ENCODE results near the gene KRT39.
"Not testable (repeated sequence)": the region's sequence is repeated elsewhere in the genome, so short reads cannot be mapped to it uniquely, and the experiment has no call there.

Gene KRT39

DNA sequence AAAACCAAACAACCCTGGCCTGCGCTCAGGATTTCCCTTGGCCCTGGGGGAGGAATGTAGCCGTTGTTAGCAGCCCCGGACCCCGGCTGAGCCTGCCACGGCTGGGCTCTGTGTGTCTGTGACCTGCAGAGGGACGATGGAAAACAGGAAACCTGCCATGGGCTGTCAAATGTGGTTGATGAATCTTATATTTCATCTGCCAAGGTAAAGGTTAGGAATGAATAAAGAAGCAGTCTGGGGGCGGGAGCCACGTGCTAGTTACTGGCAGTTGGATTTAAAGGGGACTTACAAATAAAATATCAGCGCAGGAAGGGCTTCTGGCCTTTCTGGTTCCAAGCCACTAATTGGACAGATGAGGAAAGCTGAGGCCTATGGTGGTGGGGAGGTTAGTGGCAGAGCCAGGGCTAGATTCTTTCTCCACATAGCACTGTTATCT, 29.3 kb downstream of the KRT39 start, which contains the start of gene KRT23:
KRT23 (minus strand) TSS at position 263 of the 436 bp plus-strand sequence. CDS start 1,043 bp downstream, outside the sequence.
- no peak for DNase-seq

DNA sequence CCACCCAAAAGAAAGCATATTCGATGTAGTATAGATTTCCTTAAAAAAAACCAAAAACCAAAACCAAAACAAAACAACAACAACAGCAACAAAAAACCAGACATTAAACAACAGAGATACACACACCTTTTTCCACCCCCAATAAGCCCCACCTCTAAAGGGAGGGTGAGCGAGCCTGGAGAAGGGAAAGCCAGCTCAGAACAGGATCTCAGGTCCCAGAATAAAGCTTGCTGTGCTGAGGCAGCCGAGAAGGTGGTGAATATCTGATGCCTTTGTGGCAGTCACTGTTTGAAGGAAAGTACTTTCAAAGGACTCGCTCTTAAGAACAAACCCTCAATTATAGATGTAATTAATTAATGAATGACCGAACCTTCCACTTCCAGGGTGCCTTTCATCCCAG, 29.8 kb downstream of the KRT39 start:
- DNase-seq, result no peak

DNA sequence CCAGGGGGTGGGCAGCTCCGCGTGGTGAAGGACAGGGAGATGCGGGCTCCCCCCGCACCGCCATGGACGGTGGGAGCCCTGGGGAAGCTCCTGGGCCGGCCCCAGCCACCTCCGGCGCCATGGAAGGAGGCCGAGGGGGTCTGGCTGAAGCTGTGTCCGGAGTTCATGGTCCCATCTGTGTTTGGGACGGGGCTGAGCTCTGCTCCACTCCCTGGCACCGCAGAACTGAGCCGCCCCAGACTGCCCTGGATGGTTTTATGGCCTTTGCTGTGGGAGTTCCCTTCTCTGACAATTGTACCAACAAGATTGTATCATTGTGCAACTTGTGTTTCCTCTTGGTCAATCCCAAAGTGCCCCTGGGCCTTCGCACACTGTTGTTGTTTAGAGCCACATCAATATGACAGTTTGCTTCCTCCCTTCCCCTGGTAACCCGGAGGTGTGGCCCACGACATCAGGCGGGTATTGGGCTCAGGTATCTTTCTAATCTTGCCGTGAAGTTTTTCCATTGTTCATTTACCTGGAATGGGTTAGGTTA, 30.2 kb downstream of the KRT39 start:
- no peak for DNase-seq

DNA sequence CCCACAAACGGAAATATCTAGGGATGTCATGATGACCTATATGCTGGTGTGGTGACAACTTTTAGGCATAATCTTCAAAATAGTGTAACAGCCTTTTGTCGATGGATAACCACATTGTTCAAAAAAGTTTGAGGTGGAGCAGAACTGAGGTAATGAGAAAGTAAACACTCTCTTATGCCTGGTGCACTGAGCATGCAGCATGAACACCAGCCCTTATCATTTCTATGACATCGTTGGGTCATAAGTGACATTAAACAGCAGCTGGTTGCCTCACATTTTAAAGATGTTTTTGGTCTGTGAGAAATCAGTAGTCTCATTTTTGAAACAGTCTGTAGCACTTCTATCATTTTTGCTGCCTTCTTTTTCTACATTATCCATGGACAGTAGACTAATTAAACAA, 31.1 kb downstream of the KRT39 start:
- no peak for DNase-seq

DNA sequence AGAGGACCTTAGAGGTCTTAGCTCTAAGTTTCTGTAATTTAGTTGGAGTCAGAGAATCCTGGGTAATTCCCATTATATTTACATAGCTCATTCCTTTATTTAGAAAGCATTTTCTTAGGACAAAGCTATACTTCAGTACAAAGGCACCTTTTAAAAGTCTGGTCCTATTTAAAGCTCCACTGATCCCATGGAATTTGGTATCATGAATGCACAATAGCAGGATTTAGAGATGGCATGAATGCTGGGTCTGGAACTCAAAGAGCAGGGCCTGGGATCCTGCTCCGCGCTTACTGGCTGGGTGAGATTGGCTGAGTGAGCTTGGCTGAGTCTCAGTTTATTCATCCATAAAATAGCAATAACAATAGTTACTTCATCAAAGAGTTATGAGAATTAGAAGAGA, 34.1 kb downstream of the KRT39 start:
- no peak for DNase-seq

DNA sequence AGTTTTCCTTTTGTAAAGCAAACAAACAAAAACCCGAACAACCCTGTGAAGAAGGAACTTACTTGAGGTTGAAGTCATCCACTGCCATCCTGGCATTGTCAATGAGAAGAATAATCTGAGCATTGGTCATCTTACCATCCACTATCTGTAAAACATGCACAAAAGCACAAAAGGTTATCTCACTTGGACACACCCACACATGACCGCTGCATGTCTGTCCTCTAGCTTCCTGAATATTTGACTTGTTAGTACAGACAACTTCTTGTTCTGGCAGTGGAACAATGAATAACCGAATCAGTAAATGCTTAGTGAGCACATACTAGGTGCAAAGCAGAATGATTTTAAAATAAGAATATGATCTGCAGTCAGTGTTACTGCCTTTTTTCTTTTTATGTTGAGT, 35.4 kb downstream of the KRT39 start:
- DNase-seq, result no peak

DNA sequence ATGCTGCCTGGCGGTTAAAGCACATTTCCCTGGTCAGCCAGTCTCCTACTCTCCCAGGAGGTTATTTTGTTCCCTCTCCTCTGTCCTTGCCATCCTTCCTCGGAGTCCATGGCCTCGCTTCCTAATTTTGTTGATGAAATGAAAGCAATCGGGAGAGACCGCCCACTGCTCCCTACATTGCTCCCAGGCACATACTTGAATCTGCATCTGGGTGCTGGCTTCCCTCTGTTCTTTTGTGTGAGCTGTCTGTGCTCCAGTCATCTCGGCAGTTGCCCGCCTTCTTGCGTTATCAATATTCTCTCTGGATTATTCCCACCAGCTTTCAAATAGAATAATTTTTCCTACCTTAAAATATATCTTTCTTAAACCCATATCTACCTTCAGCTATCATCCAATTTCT, 40.4 kb downstream of the KRT39 start:
- DNase-seq, result no peak

DNA sequence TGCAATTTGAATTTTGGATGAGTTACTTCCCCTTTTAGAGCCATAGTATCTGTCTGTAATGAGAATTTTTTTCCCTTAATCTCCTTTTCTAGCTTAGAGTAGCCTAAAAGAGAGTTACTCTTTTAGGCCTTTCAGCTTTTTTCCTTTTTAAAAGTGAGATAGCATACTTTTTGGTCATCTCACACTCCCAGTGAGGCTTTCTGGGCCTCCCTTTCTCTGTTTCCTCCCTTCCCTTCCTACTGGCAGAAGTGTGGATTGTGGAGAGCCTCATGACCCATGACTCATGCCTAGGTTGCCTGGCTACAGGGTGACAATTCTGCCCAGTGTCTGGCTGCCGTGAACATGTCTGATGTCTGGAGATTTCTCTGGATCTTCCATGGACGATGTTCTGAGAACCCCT, 44.5 kb downstream of the KRT39 start:
- DNase-seq, result no peak

DNA sequence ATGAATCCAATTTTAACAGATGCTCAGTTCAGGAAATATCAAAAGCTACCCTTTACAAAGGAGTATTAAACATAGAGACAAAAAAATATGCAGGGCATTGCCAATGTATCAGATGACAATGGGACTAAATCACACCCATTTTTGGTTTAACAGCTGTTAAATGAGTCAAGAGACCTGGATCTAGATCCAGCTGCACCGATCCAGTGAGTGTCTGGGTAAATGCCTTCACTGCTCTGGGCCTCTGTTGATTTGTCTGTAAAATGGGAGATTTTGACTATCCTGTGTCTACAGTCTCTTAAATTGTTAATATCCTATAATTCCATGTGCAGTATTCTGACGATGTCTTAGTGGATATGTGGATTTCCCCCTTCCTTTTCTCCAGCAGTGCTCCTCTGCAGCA, 45.7 kb downstream of the KRT39 start:
- DNase-seq, result no peak

DNA sequence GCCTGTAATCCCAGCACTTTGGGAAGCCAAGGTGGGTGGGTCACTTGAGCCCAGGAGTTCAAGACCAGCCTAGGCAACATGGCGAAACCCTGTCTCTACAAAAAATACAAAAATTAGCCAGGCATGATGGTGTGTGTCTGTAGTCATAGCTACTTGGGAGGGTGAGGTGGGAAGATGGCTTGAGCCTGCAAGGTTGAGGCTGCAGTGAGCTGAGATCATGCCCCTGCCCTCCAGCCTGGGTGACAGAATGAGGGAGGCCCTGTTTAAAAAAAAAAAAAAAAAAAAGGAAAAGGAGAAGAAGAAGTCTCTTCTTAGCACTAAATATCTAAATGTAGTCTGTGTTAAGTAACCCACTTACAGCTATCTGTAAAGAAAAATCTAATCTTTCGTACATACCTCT, 49.6 kb downstream of the KRT39 start:
- not testable (repeated sequence) for DNase-seq

DNA sequence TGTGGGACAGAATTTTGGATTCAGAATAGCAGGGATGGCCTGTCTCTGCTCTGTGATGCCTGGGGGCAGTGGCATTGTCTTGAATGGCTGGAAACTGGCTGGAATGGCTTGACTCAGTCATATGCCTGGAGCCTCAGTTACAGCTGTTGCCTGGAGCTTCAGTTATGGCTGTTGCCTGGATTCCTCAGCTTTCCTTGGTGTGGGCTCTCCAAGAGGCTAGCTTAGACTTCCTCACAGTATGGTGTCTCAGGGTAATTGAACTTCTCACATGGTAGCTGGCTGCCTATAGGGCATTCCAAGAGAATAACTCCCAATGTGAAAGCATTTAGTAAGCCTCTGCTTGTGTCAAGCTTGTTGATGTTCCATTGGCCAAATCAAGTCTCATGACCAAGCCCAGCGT, 50.4 kb downstream of the KRT39 start:
- no peak for DNase-seq

DNA sequence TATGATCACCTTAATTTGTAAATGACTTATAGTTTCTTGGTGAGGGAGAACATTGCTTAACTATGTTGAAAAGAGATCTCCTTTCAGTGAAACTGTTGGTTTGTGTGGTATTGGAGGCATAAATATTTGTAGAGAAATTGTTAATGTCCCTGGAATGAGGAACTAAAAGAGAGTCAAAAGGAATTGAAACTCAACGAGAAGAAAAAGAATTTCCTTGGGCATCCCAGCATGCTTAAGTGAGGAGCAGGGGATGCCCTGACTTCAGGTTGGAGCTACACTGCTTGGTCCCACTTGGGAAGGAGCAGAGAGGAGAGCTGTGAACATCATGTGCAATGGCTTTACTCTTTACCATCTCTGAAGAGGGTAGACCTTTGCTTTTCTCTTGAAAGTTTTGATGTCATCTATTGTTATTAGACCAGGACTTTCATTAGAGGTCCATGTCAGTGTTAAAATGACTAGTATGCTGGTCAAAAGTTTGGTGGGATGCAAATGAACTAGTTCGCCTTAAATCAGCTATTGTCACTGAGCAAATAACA, 51.0 kb downstream of the KRT39 start:
- DNase-seq, result no peak

DNA sequence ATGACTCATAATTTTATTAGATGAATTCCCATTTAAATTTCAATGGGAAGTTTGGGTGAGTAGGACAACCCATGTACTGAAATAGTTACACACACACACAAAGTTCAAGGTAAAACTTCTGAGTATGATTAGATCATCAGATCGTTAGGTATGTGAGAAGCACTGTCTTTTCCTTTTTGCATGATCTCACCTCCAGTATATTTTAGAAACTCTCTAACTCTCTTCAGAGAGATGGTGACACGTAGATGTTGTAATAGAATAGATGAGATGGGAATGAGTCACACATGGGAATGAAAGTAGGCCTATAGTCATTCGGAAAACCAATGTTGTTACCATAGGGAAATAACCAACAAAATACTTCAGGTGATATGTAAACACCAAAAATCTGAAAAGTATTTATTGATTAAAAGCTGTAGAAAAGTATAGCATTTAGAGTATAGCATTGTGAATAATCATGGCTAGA, 51.5 kb downstream of the KRT39 start:
- DNase-seq, result no peak

DNA sequence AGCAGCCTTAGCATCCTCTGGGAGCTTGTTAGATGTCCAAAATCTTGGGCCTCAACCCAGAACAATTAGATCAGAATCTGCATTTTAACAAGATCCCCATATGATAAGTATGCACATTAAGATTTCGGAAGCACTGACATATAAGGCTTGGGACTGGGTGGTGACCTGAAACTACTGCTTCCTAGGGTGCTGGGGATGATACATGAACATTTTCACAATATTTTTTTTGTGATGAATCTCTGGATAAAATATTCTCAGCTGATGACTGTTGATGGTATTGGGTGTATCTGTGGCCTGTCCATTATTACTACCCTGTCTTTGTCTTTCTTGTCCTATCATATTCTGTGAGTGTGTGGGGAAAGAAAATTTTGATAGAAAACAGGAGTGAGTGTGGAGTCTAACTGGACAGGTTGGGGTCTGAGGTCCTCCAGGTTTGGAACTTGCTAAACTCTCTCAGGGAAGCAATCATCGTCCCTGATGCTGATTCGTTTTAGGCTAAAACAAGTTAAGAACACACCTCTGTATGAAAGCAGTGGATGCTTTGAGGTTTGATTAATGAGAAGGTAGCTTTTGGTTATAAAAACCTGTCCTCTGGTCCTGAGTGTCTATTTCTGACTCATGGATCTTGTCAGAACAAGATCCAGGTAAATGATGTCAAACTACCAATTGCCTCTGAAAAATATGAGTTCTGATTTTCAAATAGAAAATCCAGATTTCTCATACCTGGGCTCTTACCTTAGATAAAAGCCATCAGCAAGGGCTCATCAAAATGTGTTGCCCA, 52.5 kb downstream of the KRT39 start:
- DNase-seq, result no peak

DNA sequence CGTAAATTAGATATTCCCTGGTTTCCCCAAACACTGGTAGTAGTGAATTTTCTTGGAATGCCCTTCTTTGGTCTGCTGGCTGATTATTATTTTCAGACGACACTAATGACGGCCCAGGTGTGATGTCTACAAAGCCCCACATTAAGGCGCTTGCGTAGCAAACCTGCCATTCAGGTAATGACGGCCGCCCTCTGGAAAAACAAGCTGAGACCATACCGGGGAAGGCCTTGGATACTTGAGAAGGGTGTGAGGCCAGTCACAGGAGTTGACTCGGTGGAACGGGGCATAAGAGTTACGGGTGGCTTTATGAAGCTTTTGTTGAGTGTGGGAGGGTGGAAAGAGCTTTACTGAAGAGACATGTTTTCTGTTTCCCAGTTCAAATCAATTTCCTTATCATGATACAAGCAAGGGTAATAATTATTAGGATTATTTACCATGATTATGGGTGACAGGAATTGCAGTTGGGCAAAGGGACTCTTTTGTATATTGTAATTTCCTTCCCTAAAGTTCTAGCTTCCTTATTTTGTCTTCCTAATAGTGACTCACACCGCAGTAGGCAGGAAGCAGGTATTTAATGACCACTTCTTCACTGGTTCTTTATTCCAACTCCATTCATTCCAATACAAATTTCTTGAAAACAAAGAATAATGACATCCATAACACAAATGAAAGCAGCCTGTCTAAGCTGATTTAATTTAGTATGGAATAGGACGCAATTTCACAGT, 54.1 kb downstream of the KRT39 start:
- DNase-seq, result no peak

DNA sequence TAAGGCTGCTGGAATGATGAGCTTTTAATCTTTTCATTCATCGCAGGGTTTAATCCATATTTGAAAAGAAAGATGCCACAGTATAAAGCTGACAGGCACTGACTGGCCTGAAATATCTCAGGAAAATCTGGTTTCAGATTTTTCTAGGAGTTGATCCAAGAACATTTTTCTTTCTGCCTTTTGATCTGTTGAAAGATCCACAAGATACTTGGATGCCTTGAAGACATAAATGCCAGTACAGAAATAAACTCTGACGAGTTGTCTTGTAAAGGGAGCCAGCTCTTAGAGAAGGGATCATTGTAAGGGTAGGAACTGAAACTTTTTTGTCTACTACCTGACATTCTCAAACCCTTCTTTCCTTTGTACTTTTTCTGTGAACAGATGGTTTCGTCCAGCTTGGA, 56.3 kb downstream of the KRT39 start:
- DNase-seq, result no peak

DNA sequence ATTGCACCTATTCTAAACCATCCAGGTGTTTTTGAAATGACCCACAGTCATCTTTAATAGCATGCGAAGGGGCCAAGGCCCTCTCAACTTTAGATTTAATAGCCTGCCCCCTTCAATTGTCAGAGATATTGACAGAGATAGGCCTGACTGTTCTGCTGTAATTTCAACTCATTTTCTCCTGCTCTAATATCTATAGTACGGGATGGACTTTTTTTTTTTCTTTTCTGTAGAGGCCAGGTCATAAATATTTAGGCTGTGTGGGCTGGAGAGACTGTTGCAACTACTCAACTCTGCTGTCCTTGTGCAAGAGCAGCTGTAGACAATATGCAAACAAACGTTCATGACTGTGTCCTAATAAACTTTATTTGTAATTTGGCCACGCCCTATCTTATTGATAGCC, 57.0 kb downstream of the KRT39 start:
- DNase-seq, result peak; percentile 97

DNA sequence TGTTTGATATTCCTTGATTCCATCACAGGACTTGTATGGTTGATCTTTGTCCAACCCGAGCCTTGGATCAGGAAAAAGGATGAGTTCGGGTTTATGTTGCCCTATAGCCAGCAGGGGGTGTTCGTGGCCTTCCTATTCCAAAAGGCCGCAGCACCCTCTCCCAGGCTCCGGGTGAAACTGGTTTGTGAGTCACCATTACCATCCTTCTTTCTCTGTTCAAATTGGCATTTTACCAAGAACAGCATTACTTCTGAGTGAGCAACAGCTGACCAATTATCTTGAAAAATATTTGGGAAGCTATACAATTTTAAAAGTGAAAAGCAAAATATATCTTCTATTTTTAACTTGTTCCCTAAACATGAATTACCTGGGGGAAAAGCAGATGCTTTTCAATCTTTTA, 57.4 kb downstream of the KRT39 start:
- DNase-seq, result peak; percentile 97
